ENCODE results near the gene NBPF8.
"Not testable (repeated sequence)": the region's sequence is repeated elsewhere in the genome, so short reads cannot be mapped to it uniquely, and the experiment has no call there.

Gene NBPF8

GRCh38 chr1:120414911-120415480 is at the start of gene NBPF8:
Gene NBPF8 (plus strand): TSS chr1:120415035. CDS start chr1:120436523, 21,488 bp downstream.
- H3K27ac ChIP-seq, result peak within 1 kb of the TSS; percentile 63
- not testable (repeated sequence) for DNase-seq (ENCODE audit: low read depth, low spot score)

- not testable (repeated sequence) for DNase-seq (ENCODE audit: low read depth, low spot score)
Observed at GRCh38 chr1:120367709-120368108, 47.1 kb upstream of the NBPF8 start.

GRCh38 chr1:120386651-120387050 is 28.2 kb upstream of the NBPF8 start:
- DNase-seq (ENCODE audit: low read depth, low spot score); H3K27ac ChIP-seq: not testable (repeated sequence)

More at GRCh38 chr1:120367709-120368108, 47.1 kb upstream of the NBPF8 start:
- not testable (repeated sequence) for H3K27ac ChIP-seq

- DNase-seq (ENCODE audit: low read depth, low spot score), result peak; percentile 1
- not testable (repeated sequence) for H3K27ac ChIP-seq
Observed at GRCh38 chr1:120388597-120389126, 26.2 kb upstream of the NBPF8 start.

GRCh38 chr1:120391365-120391764 is 23.5 kb upstream of the NBPF8 start:
- not testable (repeated sequence) for H3K27ac ChIP-seq; DNase-seq (ENCODE audit: low read depth, low spot score)

- DNase-seq (ENCODE audit: low read depth, low spot score), result not testable (repeated sequence)
Observed at GRCh38 chr1:120393316-120394232, 21.3 kb upstream of the NBPF8 start.

GRCh38 chr1:120405348-120405747 is 9.5 kb upstream of the NBPF8 start:
- not testable (repeated sequence) for H3K27ac ChIP-seq; DNase-seq (ENCODE audit: low read depth, low spot score)

More at GRCh38 chr1:120393316-120394232, 21.3 kb upstream of the NBPF8 start:
- H3K27ac ChIP-seq, result not testable (repeated sequence)

GRCh38 chr1:120414451-120414850 is 384 bp upstream of the NBPF8 start:
- not testable (repeated sequence) for DNase-seq (ENCODE audit: low read depth, low spot score); H3K27ac ChIP-seq

GRCh38 chr1:120415492-120415961 is 692 bp downstream of the NBPF8 start:
- H3K27ac ChIP-seq, result peak overlapping the region; percentile 63
- DNase-seq (ENCODE audit: low read depth, low spot score), result not testable (repeated sequence)

GRCh38 chr1:120425063-120425462 is 10.2 kb downstream of the NBPF8 start:
- H3K27ac ChIP-seq; DNase-seq (ENCODE audit: low read depth, low spot score): not testable (repeated sequence)

GRCh38 chr1:120431626-120432025 is 16.8 kb downstream of the NBPF8 start:
- DNase-seq (ENCODE audit: low read depth, low spot score); H3K27ac ChIP-seq: not testable (repeated sequence)

GRCh38 chr1:120433831-120434230 is 19.0 kb downstream of the NBPF8 start:
- H3K27ac ChIP-seq; DNase-seq (ENCODE audit: low read depth, low spot score): not testable (repeated sequence)

GRCh38 chr1:120449124-120449523 is 34.3 kb downstream of the NBPF8 start:
- H3K27ac ChIP-seq; DNase-seq (ENCODE audit: low read depth, low spot score): not testable (repeated sequence)
